Hepatocyte (in vitro differentiated cells): ENCODE results near the gene SORL1. TPM values are rescaled to one million over a fixed set of nuclear protein-coding genes. Genes with fewer than 3 reads are reported as not detected.

Source experiments
- DNase-seq: peaks from one replicate; pipeline ENCODE4 v3.0.0-alpha.2; 2016; ENCODE audit warnings: low spot score
- H2AFZ ChIP-seq: fragments of 200-600 bp; sonication (generic); 2 replicates; pipeline ENCODE4 v1.6.0; 2016; ENCODE audit warnings: antibody characterized with exemption, mild to moderate bottlenecking
- H3K27ac ChIP-seq: fragments of 200-600 bp; sonication (generic); 2 replicates; pipeline ENCODE4 v1.5.1; 2016; ENCODE audit warnings: mild to moderate bottlenecking
- H3K27me3 ChIP-seq: fragments of 200-600 bp; sonication (generic); 2 replicates; pipeline ENCODE4 v1.6.1; 2016
- H3K36me3 ChIP-seq: fragments of 200-600 bp; sonication (generic); replicated peaks from 2 replicates; pipeline ENCODE4 v1.5.1; 2016; ENCODE audit warnings: low read depth; ENCODE audit not compliant: insufficient read depth
- H3K4me1 ChIP-seq: fragments of 200-600 bp; sonication (generic); 2 replicates; pipeline ENCODE4 v1.5.1; 2016; ENCODE audit warnings: mild to moderate bottlenecking, moderate library complexity; ENCODE audit not compliant: insufficient read depth
- H3K4me2 ChIP-seq: fragments of 200-600 bp; sonication (generic); 2 replicates; pipeline ENCODE4 v1.6.0; 2016
- H3K4me3 ChIP-seq: fragments of 200-600 bp; sonication (generic); 2 replicates; pipeline ENCODE4 v1.5.1; 2016; ENCODE audit warnings: mild to moderate bottlenecking
- H3K79me2 ChIP-seq: fragments of 200-600 bp; sonication (generic); 2 replicates; pipeline ENCODE4 v1.6.0; 2017; ENCODE audit warnings: mild to moderate bottlenecking
- H3K9me2 ChIP-seq: fragments of 200-600 bp; sonication (generic); replicated peaks from 2 replicates; pipeline ENCODE4 v1.6.0; 2017; ENCODE audit warnings: mild to moderate bottlenecking; ENCODE audit not compliant: insufficient read depth
- H3K9me3 ChIP-seq: fragments of 200-600 bp; sonication (generic); 2 replicates; pipeline ENCODE4 v1.5.1; 2016; ENCODE audit warnings: low read depth, mild to moderate bottlenecking
- H4K20me1 ChIP-seq: fragments of 200-600 bp; sonication (generic); 2 replicates; pipeline ENCODE4 v1.6.0; 2016; ENCODE audit warnings: mild to moderate bottlenecking; ENCODE audit not compliant: insufficient read depth, poor library complexity, severe bottlenecking
- EZH2 ChIP-seq: fragments of 200-600 bp; sonication (generic); IDR thresholded peaks from 2 replicates; pipeline ENCODE4 v1.6.1; 2016; ENCODE audit warnings: antibody characterized with exemption, mild to moderate bottlenecking, borderline replicate concordance
- EZH2phosphoT487 ChIP-seq: fragments of 200-600 bp; sonication (generic); IDR thresholded peaks from one replicate; pipeline ENCODE4 v1.6.1; 2018; ENCODE audit warnings: antibody characterized with exemption, mild to moderate bottlenecking, low read depth, moderate library complexity; ENCODE audit not compliant: unreplicated experiment, severe bottlenecking
- WGBS: methylation state at CpG from one replicate; pipeline ENCODE4 v1.1.6; 2016; ENCODE audit warnings: low lambda C conversion rate; ENCODE audit errors: missing lambda C conversion rate; 5-methylcytosine and 5-hydroxymethylcytosine counted together
- polyA plus RNA-seq: library from polyadenylated mRNA; unstranded; fragments of >200 nt; fragmentation: Nextera tagmentation; extraction: Ambion mirVana; gene quantifications from 2 replicates; pipeline ENCODE4 v1.2.1, GENCODE V29; 2016
- total RNA-seq: library from RNA; depleted of rRNA; stranded (reverse); fragments of >200 nt; gene quantifications from 2 replicates; pipeline ENCODE4 v1.2.3, GENCODE V29; 2014
- TF ChIP-seq, protein P1 (sequence below): fragments of 200-600 bp; sonication (generic); IDR thresholded peaks from 2 replicates; pipeline ENCODE4 v1.5.1; 2016; ENCODE audit warnings: antibody characterized with exemption, mild to moderate bottlenecking; ENCODE audit not compliant: poor library complexity

SORL1 gene
- total and polyA plus RNA-seq, 2 experiments from 2014 or later, result 13.5 to 26.5 TPM

GRCh38 chr11:121659811-121660210 lies 207.7 kb downstream of the SORL1 start:
- no peak overlapping the region for H3K4me3 ChIP-seq
- 88% methylated on average over 3 of the region's 3 CpGs for WGBS

GRCh38 chr11:121661880-121662486 lies 209.9 kb downstream of the SORL1 start:
- WGBS, result 71% methylated on average over 4 of the region's 4 CpGs
- TF ChIP-seq EZH2phosphoT487, result no peak
- no peak for TF ChIP-seq EZH2
- TF ChIP-seq, protein P1, sequence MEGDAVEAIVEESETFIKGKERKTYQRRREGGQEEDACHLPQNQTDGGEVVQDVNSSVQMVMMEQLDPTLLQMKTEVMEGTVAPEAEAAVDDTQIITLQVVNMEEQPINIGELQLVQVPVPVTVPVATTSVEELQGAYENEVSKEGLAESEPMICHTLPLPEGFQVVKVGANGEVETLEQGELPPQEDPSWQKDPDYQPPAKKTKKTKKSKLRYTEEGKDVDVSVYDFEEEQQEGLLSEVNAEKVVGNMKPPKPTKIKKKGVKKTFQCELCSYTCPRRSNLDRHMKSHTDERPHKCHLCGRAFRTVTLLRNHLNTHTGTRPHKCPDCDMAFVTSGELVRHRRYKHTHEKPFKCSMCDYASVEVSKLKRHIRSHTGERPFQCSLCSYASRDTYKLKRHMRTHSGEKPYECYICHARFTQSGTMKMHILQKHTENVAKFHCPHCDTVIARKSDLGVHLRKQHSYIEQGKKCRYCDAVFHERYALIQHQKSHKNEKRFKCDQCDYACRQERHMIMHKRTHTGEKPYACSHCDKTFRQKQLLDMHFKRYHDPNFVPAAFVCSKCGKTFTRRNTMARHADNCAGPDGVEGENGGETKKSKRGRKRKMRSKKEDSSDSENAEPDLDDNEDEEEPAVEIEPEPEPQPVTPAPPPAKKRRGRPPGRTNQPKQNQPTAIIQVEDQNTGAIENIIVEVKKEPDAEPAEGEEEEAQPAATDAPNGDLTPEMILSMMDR, result no peak
- Histone ChIP-seq H2AFZ (no peak overlapping the region), H3K4me3 (no peak overlapping the region), H3K4me2 (no peak overlapping the region), H3K9me2 (no peaks in the 10 kb centered on the region), H3K36me3 (no peaks in the 10 kb centered on the region), H4K20me1 (no peaks in the 10 kb centered on the region), H3K27me3 (no peaks in the 10 kb centered on the region), H3K79me2 (no peaks in the 10 kb centered on the region), H3K27ac (peak overlapping the region; percentile 61), H3K9me3 (no peaks in the 10 kb centered on the region), H3K4me1 (peaks cover 8% of the 10 kb centered on the region)
- DNase-seq, result no peak

More at GRCh38 chr11:121659811-121660210, 207.7 kb downstream of the SORL1 start:
- Histone ChIP-seq H2AFZ (no peak overlapping the region), H3K9me3 (no peaks in the 10 kb centered on the region), H3K9me2 (no peaks in the 10 kb centered on the region), H4K20me1 (no peaks in the 10 kb centered on the region), H3K4me2 (no peak overlapping the region), H3K27me3 (no peaks in the 10 kb centered on the region), H3K79me2 (no peaks in the 10 kb centered on the region), H3K27ac (no peak overlapping the region), H3K4me1 (peaks cover 20% of the 10 kb centered on the region), H3K36me3 (no peaks in the 10 kb centered on the region)
- TF ChIP-seq, protein P1, result no peak
- TF ChIP-seq EZH2, result no peak
- TF ChIP-seq EZH2phosphoT487, result no peak
- no peak for DNase-seq

DNA sequence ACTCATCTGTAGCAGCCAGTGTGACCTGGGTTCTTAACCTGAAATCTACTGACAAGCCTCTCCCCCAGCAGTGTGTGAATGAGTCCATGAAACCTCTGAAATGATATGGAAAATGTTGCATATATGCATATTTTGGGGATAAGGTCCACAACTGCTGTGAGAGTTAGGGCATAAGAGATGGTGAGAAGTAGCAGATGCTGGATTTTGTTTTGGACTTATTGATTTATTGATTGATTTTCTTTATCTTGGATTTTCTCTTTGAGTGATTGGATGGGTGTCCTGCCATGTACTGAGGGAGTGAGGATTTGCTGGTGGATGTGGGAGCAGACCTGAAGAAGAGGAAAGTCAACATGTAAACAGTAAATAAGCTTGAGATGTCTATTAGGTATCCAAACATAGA lies 212.0 kb downstream of the SORL1 start:
- H3K9me2 ChIP-seq, result no peaks in the 10 kb centered on the region
- no peaks in the 10 kb centered on the region for H3K4me1 ChIP-seq
- no peaks in the 10 kb centered on the region for H3K79me2 ChIP-seq
- H3K27ac ChIP-seq, result no peak overlapping the region
- H3K36me3 ChIP-seq, result no peaks in the 10 kb centered on the region
- H3K4me3 ChIP-seq, result no peak overlapping the region
- H3K9me3 ChIP-seq, result no peaks in the 10 kb centered on the region
- TF ChIP-seq EZH2 (no peak), EZH2phosphoT487 (no peak)
- TF ChIP-seq, protein P1, result no peak
- H3K4me2 ChIP-seq, result no peak overlapping the region
- no peak for DNase-seq
- no peaks in the 10 kb centered on the region for H4K20me1 ChIP-seq
- H3K27me3 ChIP-seq, result no peaks in the 10 kb centered on the region
- no peak overlapping the region for H2AFZ ChIP-seq
